Activated CD4-positive, alpha-beta T cell treated with anti-CD3 and anti-CD28 coated beads, Interleukin-10, Interleukin-2, amounts not matched to agents 100 ng/mL and 50 ng/mL, durations not matched to agents 16 hours and 8 hours (primary cell): ENCODE data around the gene FCHSD2.

Experiments used
- DNase-seq: peaks from one replicate; pipeline ENCODE4 v3.0.0-alpha.2; 2020

FCHSD2 gene

DNA sequence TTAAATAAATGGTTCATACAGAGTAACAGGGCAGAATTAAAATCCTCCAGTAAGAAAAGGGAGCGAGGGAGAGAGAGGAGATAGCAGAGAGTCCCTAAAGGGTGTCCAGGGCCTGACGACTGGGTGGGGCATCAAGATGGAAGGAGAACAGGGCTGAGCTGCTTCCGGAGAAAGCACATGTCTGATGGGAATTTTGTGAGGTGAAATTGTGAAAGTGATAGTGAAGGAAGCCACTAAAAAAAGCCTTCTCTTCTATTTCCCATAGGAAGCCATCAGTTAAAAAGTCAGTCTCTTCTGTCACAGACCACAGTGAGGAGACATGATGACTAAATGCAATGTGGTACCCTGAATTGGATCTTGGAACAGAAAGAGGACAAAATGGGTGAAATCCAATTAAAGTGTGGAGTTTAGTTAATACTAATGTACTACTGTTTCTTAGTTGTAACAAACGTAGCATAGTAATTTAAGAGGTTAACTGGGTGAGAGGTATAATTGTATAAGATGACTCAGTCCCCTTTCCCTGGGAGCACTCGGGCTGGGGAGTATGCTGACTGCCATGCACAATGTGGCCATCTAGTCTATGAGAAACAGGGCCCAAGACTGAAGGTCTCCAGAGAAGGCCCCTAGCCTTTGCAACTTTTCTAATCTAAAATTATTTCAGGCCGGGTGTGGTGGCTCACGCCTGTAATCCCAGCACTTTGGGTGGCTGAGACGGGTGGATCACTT, 29.5 kb upstream of the FCHSD2 start:
- no peak for DNase-seq

DNA sequence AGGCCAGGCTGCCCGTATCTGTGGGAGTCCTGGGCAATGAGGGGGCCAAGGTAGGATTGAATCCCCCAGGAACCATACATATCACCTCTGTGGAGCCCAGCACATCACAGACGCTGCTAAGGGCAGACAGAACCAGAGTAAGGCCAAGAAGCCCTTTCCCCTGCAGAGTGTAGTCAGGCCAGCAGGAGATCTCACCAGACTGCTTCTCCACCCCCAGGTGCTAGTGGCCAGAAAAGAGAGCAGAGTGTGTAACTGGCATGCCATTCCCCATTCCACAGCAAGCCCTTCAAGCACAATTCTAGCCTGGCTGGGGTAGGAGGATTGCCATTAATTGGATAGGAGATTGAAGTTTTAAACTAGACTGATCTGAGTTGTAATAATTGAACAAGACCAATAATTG, 28.0 kb upstream of the FCHSD2 start:
- DNase-seq = no peak

GRCh38 chr11:73168925-73169579, 26.9 kb upstream of the FCHSD2 start:
- DNase-seq = no peak

DNA sequence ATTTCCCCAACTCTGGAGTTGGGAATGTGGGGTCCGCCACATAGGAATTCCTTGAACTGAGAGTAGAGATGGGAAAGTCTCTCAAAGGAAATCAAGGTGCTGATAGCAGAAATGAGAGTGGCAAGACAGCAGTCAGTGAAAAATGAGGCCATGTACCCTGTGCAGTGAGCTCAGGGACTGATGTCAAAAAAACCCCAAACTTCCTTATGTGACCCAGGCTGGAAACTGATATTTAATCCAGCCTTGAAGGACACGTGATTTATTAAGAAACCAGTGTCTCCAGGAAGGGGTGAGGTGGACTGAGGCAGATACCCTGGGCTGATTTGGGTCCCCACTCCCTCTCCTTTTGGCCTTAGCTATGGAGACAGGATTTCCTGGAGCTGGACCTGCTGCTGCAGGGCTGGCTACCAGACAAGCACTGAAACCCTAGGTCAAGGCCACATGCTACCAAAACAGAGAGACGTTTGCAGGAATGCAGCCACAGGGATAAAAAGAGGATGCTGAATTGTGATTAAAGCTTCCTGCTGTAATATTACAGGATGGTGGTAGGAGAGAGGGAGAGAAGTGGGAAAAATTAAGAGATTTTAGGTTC, 25.3 kb upstream of the FCHSD2 start:
- DNase-seq = no peak

- DNase-seq = no peak
These were observed 22.9 kb upstream of the FCHSD2 start for GRCh38 chr11:73164803-73165540.

GRCh38 chr11:73163638-73164174, 21.6 kb upstream of the FCHSD2 start:
- no peak for DNase-seq

DNA sequence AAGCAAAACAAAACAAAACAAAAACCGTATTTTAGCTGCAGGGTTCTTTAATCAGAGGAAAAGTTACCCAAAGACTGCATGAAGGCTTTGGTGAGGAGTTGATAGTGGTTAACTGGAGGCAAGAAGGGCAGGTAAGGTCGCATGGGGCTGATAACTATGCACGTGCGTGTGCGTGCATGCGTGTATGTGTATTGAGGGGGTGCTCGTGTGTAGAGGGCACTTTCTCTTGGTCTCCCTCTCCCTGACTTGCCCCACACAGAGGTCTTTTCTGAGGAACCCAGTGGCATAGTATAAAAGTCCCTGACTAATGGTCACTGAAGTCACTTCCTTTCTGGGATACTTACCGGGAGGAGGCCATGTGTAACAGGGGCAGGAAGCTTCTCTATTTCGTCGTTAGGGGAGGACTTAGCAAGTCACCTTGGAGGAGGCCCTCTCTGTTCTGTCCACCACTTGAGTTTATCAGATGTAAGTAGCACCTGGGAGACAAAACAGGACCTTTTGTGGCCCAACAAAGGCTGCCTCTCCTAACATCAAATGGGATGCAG, 20.1 kb upstream of the FCHSD2 start:
- no peak for DNase-seq

DNA sequence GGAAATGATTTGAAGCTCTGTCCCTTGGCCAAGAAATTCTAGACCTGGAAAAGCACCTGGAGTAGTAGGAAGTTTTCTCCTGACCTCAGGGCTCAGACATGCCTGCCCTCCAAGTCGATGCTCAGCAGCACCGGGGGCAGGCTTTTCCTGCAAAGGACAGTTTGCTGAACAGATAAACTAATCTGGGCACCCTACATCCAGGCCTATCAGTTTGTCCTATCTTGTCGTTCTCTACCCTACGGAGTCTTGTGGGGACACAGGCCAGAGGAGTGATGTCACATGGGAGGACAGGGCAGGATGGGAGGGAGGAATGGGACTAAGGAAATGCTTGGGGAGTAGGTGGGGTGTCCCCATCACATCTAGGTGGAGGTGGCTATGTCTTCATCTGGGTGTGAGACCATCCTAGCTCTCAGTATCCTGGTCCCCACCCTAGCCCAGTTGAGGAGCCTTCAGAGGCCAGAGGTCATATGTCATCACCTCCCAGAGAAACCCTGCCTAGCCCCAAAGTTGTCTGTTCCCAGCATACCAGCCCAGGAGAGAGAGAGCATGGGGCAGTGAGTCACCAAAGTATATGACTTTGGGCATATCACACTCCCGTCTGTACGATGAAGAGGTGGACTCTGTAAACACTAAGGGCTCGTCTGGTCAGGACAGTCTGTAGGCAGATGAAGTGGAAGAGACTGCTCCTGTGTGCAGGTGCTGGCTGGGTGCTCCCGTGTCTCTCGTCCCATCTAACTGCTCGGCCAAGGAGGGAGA, 18.1 kb upstream of the FCHSD2 start:
- DNase-seq = no peak

- no peak for DNase-seq
These were observed 17.2 kb upstream of the FCHSD2 start for GRCh38 chr11:73159297-73159696.

DNA sequence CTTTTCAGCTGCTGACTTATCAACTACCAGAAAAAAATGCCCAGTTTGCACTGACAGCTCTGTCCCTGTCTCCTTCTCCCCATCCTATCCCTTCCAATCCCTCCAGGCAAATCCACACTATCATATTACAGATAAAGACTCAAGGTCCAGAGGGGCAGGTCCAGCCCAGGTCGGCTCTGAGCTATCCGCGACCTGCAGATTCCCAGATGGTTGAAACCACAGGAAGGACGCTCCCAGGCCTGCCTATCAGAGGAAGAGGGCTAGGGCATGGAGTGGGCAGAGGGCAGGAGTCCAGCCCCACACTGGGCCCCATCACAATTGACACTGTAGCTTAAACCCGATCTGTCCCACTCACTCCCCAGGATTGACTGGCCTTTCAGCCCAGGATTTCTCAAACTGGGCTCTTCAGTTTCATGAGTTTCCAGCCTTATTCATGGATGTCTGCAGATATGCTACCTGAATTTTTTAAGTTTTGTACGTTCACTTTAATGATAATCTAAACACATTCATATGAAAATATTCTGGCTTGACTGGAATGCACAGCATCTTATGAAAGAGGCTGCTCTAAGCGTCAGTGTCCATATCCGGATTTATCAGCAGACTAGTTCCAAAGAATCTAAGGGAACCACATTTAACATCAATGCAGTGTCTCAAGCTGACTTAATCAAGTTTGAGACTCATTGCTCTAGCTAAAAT, 16.4 kb upstream of the FCHSD2 start:
- DNase-seq = no peak

DNA sequence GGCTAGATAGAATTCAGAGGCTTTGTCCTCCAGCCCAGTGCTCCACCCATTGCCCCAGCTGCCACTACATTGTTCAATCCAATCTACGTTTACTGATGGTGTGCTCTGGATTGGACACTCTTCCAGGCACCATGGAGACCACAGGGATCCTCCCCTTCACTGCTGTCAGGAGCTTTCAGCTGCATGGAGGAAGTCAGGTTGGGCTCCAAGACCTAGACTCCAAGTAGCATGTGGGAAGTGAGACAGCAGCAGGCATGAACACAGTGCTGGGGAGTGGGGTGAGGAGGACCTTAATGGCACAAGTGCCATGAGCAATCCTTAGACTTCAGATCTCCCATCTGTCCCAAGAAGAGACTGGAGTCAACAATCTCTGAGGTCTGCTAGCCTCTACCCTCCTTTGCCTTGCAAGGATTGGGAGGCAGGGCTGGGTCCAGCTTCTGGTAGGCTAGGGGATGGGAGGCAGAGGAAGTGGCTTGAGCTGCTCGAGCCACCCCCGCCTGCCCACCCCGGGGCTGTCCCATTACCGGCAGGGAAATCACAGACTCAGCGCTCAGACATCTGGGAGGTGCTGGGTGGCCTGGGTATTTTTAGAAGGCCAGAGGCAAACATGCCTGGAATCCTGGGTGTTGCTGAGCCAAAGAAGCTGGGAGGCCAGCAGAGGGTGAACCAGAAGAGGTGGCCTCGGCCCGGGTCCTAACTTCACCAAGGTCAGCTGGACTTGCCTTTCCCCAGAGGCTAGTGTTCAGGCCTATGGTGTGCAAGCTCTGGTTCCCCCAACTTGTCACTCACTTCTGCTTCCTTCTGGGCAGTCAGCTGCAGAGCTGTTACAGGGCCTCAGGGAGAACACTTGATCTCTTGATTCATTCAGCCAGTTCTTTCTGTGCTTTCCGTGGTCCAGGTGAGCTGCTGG, 15.2 kb upstream of the FCHSD2 start:
- no peak for DNase-seq

- DNase-seq = no peak
These were observed 14.6 kb upstream of the FCHSD2 start for GRCh38 chr11:73156686-73157085.

DNA sequence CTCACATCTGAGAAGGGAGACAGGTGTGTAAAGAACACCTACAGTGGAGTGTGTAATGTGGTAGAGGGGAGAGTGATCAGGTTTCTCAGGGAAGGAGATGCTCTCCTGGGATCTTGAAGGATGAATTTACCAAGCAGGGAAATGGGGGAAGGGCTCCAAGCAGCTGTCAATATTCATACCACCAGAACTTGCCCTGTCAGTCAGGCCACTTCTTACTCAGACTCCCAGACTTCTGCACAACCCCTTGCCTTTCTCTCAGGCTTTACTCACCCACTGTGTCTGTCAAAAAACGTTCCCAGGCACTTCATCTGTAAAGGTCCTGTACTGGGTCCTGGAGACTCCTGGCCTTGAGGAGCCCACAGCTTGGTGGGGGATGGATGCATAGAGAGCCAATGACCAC, 14.0 kb upstream of the FCHSD2 start:
- DNase-seq = no peak

- DNase-seq = no peak
These were observed 13.0 kb upstream of the FCHSD2 start for GRCh38 chr11:73155102-73155501.

- peak; percentile 64 for DNase-seq
These were observed 12.1 kb upstream of the FCHSD2 start for GRCh38 chr11:73154178-73154577.

- peak; percentile 67 for DNase-seq
These were observed 10.9 kb upstream of the FCHSD2 start for GRCh38 chr11:73152861-73153483.

GRCh38 chr11:73152086-73152853, 10.2 kb upstream of the FCHSD2 start:
- no peak for DNase-seq

- no peak for DNase-seq
These were observed 9.3 kb upstream of the FCHSD2 start for GRCh38 chr11:73151416-73151815.

DNA sequence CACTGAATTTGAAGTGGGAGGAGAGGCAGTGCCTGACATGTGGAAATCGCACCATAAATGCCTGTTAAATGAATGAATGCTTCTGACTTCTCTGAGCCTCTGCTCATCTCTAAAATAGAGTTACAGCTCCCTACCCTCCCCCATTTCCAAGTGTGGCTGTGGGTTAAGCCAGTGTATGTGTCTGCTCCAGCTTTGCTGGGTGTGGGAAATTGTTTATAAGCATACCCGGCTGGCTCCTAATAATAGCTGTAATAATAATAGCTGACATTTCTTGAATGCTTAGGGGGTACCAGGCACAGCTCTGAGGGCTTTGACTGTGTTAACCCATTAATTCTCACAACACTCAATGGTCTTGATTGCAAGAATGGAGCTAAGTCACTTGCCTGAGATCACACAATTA, 7.0 kb upstream of the FCHSD2 start:
- DNase-seq = no peak
